HEK293 (cell line): ENCODE results near the gene ZNF287.

Experiments
- BCL11B ChIP-seq: fragments of 450-650 bp; formaldehyde crosslinking; IDR thresholded peaks from 2 replicates; pipeline ENCODE4 v1.5.1; 2016; ENCODE audit warnings: low read depth, missing biosample characterization, missing genetic modification characterization
- EGR2 ChIP-seq: fragments of 450-650 bp; formaldehyde crosslinking; IDR thresholded peaks from 2 replicates; pipeline ENCODE4 v1.5.1; 2016; ENCODE audit warnings: low read depth, missing biosample characterization, missing genetic modification characterization
- GLI2 ChIP-seq: fragments of 450-650 bp; formaldehyde crosslinking; IDR thresholded peaks from 2 replicates; pipeline ENCODE4; 2017; ENCODE audit warnings: missing biosample characterization, missing genetic modification characterization, low read depth, borderline replicate concordance
- KLF8 ChIP-seq: fragments of 450-650 bp; formaldehyde crosslinking; IDR thresholded peaks from 2 replicates; pipeline ENCODE4 v1.5.1; 2016; ENCODE audit warnings: missing biosample characterization, missing genetic modification characterization
- PRDM1 ChIP-seq: fragments of 450-650 bp; formaldehyde crosslinking; IDR thresholded peaks from 2 replicates; pipeline ENCODE4; 2016; ENCODE audit warnings: missing biosample characterization, missing genetic modification characterization
- REPIN1 ChIP-seq: fragments of 450-650 bp; formaldehyde crosslinking; IDR thresholded peaks from 2 replicates; pipeline ENCODE4 v1.5.1; 2017; ENCODE audit warnings: missing biosample characterization, missing genetic modification characterization, low read depth
- TCF7L2 ChIP-seq: IDR thresholded peaks from 2 replicates; pipeline ENCODE4 v1.6.1; 2011; ENCODE audit warnings: low read depth, mild to moderate bottlenecking, inconsistent platforms, low read length, moderate library complexity, borderline replicate concordance
- WT1 ChIP-seq: fragments of 450-650 bp; formaldehyde crosslinking; IDR thresholded peaks from 2 replicates; pipeline ENCODE4 v1.5.1; 2016; ENCODE audit warnings: missing biosample characterization, missing genetic modification characterization
- ZBTB48 ChIP-seq: fragments of 450-650 bp; formaldehyde crosslinking; IDR thresholded peaks from 2 replicates; pipeline ENCODE4 v1.5.1; 2016; ENCODE audit warnings: missing biosample characterization, missing genetic modification characterization
- ZIC2 ChIP-seq: fragments of 450-650 bp; formaldehyde crosslinking; IDR thresholded peaks from 2 replicates; pipeline ENCODE4 v1.5.1; 2016; ENCODE audit warnings: missing biosample characterization, missing genetic modification characterization
- ZNF138 ChIP-seq: fragments of 450-650 bp; formaldehyde crosslinking; IDR thresholded peaks from 2 replicates; pipeline ENCODE4 v1.5.1; 2016; ENCODE audit warnings: missing biosample characterization, missing genetic modification characterization, borderline replicate concordance
- ZNF2 ChIP-seq: fragments of 450-650 bp; formaldehyde crosslinking; IDR thresholded peaks from 2 replicates; pipeline ENCODE4 v1.5.1; 2016; ENCODE audit warnings: missing biosample characterization, missing genetic modification characterization
- ZNF274 ChIP-seq, 2 experiments: fragments of 200-500 bp in 1 of 2; fragments of 450-650 bp in 1 of 2; sonication (Bioruptor generic) in 1 of 2; formaldehyde crosslinking in 1 of 2; IDR thresholded peaks; 2 replicates each; pipeline versions ENCODE4 v1.5.1 to v1.6.1; 2014 to 2016; ENCODE audit warnings: borderline replicate concordance in 1 of 2, inconsistent platforms in 1 of 2, low read length in 1 of 2, missing biosample characterization in 1 of 2, missing genetic modification characterization in 1 of 2
- ZNF335 ChIP-seq: fragments of 450-650 bp; formaldehyde crosslinking; conservative IDR thresholded peaks from 2 replicates; pipeline ENCODE4 v1.5.1; 2016; ENCODE audit warnings: missing biosample characterization, missing genetic modification characterization
- ZNF366 ChIP-seq: fragments of 450-650 bp; formaldehyde crosslinking; conservative IDR thresholded peaks from 2 replicates; pipeline ENCODE4 v1.5.1; 2016; ENCODE audit warnings: missing biosample characterization, missing genetic modification characterization
- ZNF398 ChIP-seq: fragments of 450-650 bp; formaldehyde crosslinking; IDR thresholded peaks from 2 replicates; pipeline ENCODE4 v1.5.1; 2017; ENCODE audit warnings: missing biosample characterization, missing genetic modification characterization
- ZNF518A ChIP-seq: fragments of 450-650 bp; formaldehyde crosslinking; conservative IDR thresholded peaks from 2 replicates; pipeline ENCODE4 v1.5.1; 2016; ENCODE audit warnings: low read depth, missing biosample characterization, missing genetic modification characterization
- ZNF600 ChIP-seq: fragments of 450-650 bp; formaldehyde crosslinking; IDR thresholded peaks from 2 replicates; pipeline ENCODE4 v1.5.1; 2016; ENCODE audit warnings: missing biosample characterization, missing genetic modification characterization
- ZNF639 ChIP-seq: fragments of 450-650 bp; formaldehyde crosslinking; IDR thresholded peaks from 2 replicates; pipeline ENCODE4 v1.5.1; 2016; ENCODE audit warnings: missing biosample characterization, missing genetic modification characterization
- ZNF658 ChIP-seq: fragments of 450-650 bp; formaldehyde crosslinking; IDR thresholded peaks from 2 replicates; pipeline ENCODE4; 2016; ENCODE audit warnings: missing biosample characterization, missing genetic modification characterization
- TF ChIP-seq, protein P1 (sequence below): fragments of 450-650 bp; formaldehyde crosslinking; IDR thresholded peaks from 2 replicates; pipeline ENCODE4 v1.5.1; 2016; ENCODE audit warnings: missing biosample characterization, missing genetic modification characterization, borderline replicate concordance
- TF ChIP-seq, protein P2 (sequence below): fragments of 450-650 bp; formaldehyde crosslinking; IDR thresholded peaks from 2 replicates; pipeline ENCODE4 v1.5.1; 2016; ENCODE audit warnings: missing biosample characterization, missing genetic modification characterization

ZNF287 gene

GRCh38 chr17:16516594-16517051 lies 52.4 kb downstream of the ZNF287 start (continued):
- TF ChIP-seq PRDM1 (tag by site-specific recombination) (no peak), ZNF138 (tag by site-specific recombination) (no peak), ZBTB48 (tag by site-specific recombination) (no peak), ZNF398 (tag by site-specific recombination) (peak; percentile 41; the same call in 1 of the 2 replicates), ZNF600 (tag by site-specific recombination) (no peak), EGR2 (tag by site-specific recombination) (peak; percentile 92), ZNF2 (tag by site-specific recombination) (no peak), GLI2 (tag by site-specific recombination) (no peak), ZNF518A (no peak; the same call in 1 of the 2 replicates), REPIN1 (tag by site-specific recombination) (no peak), ZNF274 (IDR thresholded peaks at IDR 0.05; ENCODE audit: low read length) (no peak), ZNF274 (tag by site-specific recombination; IDR thresholded peaks at IDR 0.05; ENCODE audit: borderline replicate concordance) (no peak), KLF8 (tag by site-specific recombination) (no peak), WT1 (tag by site-specific recombination) (peak; percentile 36; the same call in 1 of the 2 replicates), BCL11B (tag by site-specific recombination) (no peak), ZNF658 (tag by site-specific recombination) (no peak), ZNF335 (tag by site-specific recombination) (peak; percentile 63), ZNF366 (tag by site-specific recombination) (peak; percentile 71), ZNF639 (tag by site-specific recombination) (no peak), ZIC2 (peak; percentile 73), TCF7L2 (no peak)
- TF ChIP-seq, protein P1, sequence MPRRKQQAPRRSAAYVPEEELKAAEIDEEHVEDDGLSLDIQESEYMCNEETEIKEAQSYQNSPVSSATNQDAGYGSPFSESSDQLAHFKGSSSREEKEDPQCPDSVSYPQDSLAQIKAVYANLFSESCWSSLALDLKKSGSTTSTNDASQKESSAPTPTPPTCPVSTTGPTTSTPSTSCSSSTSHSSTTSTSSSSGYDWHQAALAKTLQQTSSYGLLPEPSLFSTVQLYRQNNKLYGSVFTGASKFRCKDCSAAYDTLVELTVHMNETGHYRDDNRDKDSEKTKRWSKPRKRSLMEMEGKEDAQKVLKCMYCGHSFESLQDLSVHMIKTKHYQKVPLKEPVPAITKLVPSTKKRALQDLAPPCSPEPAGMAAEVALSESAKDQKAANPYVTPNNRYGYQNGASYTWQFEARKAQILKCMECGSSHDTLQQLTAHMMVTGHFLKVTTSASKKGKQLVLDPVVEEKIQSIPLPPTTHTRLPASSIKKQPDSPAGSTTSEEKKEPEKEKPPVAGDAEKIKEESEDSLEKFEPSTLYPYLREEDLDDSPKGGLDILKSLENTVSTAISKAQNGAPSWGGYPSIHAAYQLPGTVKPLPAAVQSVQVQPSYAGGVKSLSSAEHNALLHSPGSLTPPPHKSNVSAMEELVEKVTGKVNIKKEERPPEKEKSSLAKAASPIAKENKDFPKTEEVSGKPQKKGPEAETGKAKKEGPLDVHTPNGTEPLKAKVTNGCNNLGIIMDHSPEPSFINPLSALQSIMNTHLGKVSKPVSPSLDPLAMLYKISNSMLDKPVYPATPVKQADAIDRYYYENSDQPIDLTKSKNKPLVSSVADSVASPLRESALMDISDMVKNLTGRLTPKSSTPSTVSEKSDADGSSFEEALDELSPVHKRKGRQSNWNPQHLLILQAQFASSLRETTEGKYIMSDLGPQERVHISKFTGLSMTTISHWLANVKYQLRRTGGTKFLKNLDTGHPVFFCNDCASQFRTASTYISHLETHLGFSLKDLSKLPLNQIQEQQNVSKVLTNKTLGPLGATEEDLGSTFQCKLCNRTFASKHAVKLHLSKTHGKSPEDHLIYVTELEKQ (tag by site-specific recombination): no peak
- TF ChIP-seq, protein P2, sequence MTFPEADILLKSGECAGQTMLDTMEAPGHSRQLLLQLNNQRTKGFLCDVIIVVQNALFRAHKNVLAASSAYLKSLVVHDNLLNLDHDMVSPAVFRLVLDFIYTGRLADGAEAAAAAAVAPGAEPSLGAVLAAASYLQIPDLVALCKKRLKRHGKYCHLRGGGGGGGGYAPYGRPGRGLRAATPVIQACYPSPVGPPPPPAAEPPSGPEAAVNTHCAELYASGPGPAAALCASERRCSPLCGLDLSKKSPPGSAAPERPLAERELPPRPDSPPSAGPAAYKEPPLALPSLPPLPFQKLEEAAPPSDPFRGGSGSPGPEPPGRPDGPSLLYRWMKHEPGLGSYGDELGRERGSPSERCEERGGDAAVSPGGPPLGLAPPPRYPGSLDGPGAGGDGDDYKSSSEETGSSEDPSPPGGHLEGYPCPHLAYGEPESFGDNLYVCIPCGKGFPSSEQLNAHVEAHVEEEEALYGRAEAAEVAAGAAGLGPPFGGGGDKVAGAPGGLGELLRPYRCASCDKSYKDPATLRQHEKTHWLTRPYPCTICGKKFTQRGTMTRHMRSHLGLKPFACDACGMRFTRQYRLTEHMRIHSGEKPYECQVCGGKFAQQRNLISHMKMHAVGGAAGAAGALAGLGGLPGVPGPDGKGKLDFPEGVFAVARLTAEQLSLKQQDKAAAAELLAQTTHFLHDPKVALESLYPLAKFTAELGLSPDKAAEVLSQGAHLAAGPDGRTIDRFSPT (tag by site-specific recombination): no peak
